PC-3 (cell line): ENCODE results near the gene FHAD1. TPM values are rescaled to one million over a fixed set of nuclear protein-coding genes. Genes with fewer than 3 reads are reported as not detected.

Experiments used
- ATAC-seq: fragments of 200-7000 bp; cut with Tn5 transposase; 2 replicates; pipeline ENCODE4 v1.9.1; 2020; ENCODE audit warnings: mild to moderate bottlenecking, moderate library complexity
- BruUV-seq: library from RNA; stranded (reverse); fragments of 400-500 nt; replicated peaks from 2 replicates; lab custom pipeline; 2021; lab: Mats Ljungman, UMichigan
- CTCF ChIA-PET: fragments of 300-600 bp; sonication (Branson Sonifier 250); formaldehyde crosslinking; loops from one replicate; lab custom pipeline; 2022; ENCODE audit warnings: antibody characterized with exemption; lab: Charles Lee
- POLR2A ChIA-PET: fragments of 300-600 bp; sonication (Branson Sonifier 250); formaldehyde crosslinking; loops from one replicate; lab custom pipeline; 2022; ENCODE audit warnings: antibody characterized with exemption; ENCODE audit not compliant: unreplicated experiment; lab: Charles Lee
- DNase-seq: peaks from one replicate; pipeline ENCODE4 v3.0.0-alpha.2; 2015
- H2AFZ ChIP-seq: fragments of 300-600 bp; sonication (generic); 2 replicates; pipeline ENCODE4 v1.6.0; 2016; ENCODE audit warnings: antibody characterized with exemption, low read length
- H3F3A ChIP-seq: fragments of 300-600 bp; sonication (generic); one replicate; pipeline ENCODE4 v1.6.0; 2017; ENCODE audit warnings: antibody characterized with exemption, low read length, control low read depth, mild to moderate bottlenecking; ENCODE audit not compliant: unreplicated experiment
- H3K27ac ChIP-seq: fragments of 300-600 bp; sonication (generic); 2 replicates; pipeline ENCODE4 v1.5.1; 2016; ENCODE audit warnings: mild to moderate bottlenecking, low read length
- H3K27me3 ChIP-seq: fragments of 300-600 bp; sonication (generic); 2 replicates; pipeline ENCODE4 v1.6.1; 2016; ENCODE audit warnings: low read length, mixed read lengths
- H3K36me3 ChIP-seq: fragments of 300-600 bp; sonication (generic); 2 replicates; pipeline ENCODE4 v1.6.1; 2016; ENCODE audit warnings: low read depth, mixed run types, low read length, mixed read lengths
- H3K4me1 ChIP-seq: fragments of 300-600 bp; sonication (generic); 2 replicates; pipeline ENCODE4 v1.5.1; 2016; ENCODE audit warnings: low read length; ENCODE audit not compliant: insufficient read depth
- H3K4me2 ChIP-seq: fragments of 300-600 bp; sonication (generic); 2 replicates; pipeline ENCODE4 v1.6.0; 2016; ENCODE audit warnings: low read length
- H3K4me3 ChIP-seq: fragments of 300-600 bp; sonication (generic); 2 replicates; pipeline ENCODE4 v1.5.1; 2016; ENCODE audit warnings: mild to moderate bottlenecking, low read length, mixed read lengths
- H3K79me2 ChIP-seq: fragments of 300-600 bp; sonication (generic); 2 replicates; pipeline ENCODE4 v1.6.1; 2017; ENCODE audit warnings: low read length, mixed read lengths
- H3K9ac ChIP-seq: fragments of 300-600 bp; sonication (generic); 2 replicates; pipeline ENCODE4 v1.6.0; 2016; ENCODE audit warnings: mild to moderate bottlenecking, low read length
- H3K9me2 ChIP-seq: fragments of 300-600 bp; sonication (generic); replicated peaks from 2 replicates; pipeline ENCODE4 v1.6.1; 2016; ENCODE audit warnings: mixed run types, low read length, mixed read lengths
- H3K9me3 ChIP-seq: fragments of 300-600 bp; sonication (generic); 2 replicates; pipeline ENCODE4 v1.6.1; 2016; ENCODE audit warnings: low read length, mixed read lengths
- H4K20me1 ChIP-seq: fragments of 300-600 bp; sonication (generic); 2 replicates; pipeline ENCODE4 v1.6.1; 2016; ENCODE audit warnings: low read length, mixed read lengths
- CTCF ChIP-seq: fragments of 300-600 bp; sonication (generic); conservative IDR thresholded peaks from 2 replicates; pipeline ENCODE4 v1.5.1; 2017; ENCODE audit warnings: antibody characterized with exemption, low read depth, mild to moderate bottlenecking, low read length
- EZH2 ChIP-seq: fragments of 300-600 bp; sonication (generic); IDR thresholded peaks from one replicate; pipeline ENCODE4 v1.6.1; 2017; ENCODE audit warnings: antibody characterized with exemption, mild to moderate bottlenecking, low read length; ENCODE audit not compliant: unreplicated experiment
- EZH2phosphoT487 ChIP-seq: fragments of 300-600 bp; sonication (generic); IDR thresholded peaks from 2 replicates; pipeline ENCODE4 v1.6.1; 2018; ENCODE audit warnings: mild to moderate bottlenecking, antibody characterized with exemption, low read length, borderline replicate concordance
- intact Hi-C: fragments of 100-400 bp; cut with micrococcal nuclease; formaldehyde crosslinking; loops from 2 replicates; pipeline ENCODE4 v1.9.0; 2023
- total RNA-seq: library from RNA; depleted of rRNA; stranded (reverse); fragments of >200 nt; gene quantifications from 2 replicates; pipeline ENCODE4 v1.2.3, GENCODE V29; 2014

Gene FHAD1
- total RNA-seq, 1 experiment from 2014 or later, result 0.95 TPM

- Histone ChIP-seq H3K9me3 (no peaks in the 10 kb centered on the region), H3K9me2 (no peaks in the 10 kb centered on the region), H3K9ac (peak overlapping the region; percentile 95), H3K4me2 (peak overlapping the region; percentile 99), H3K4me3 (peak overlapping the region; percentile 100), H3K27ac (peak overlapping the region; percentile 50), H3K36me3 (peaks cover 19% of the 10 kb centered on the region), H4K20me1 (peaks cover 27% of the 10 kb centered on the region), H2AFZ (no peak overlapping the region), H3F3A (peaks cover 5% of the 10 kb centered on the region), H3K27me3 (no peaks in the 10 kb centered on the region), H3K4me1 (peaks cover 60% of the 10 kb centered on the region), H3K79me2 (peaks cover 67% of the 10 kb centered on the region)
- no peak for DNase-seq
- no peak for ATAC-seq
- POLR2A ChIA-PET, result no interaction called here
- BruUV-seq, result no TSS peak
- CTCF ChIA-PET, result interaction anchor here (0.6 kb wide), 1 partner anchor 283 kb away, joined by 6 read pairs; no protein-coding TSS in a partner anchor
- intact Hi-C loops, result no loop called here
- no peak for TF ChIP-seq CTCF
- no peak for TF ChIP-seq EZH2
- no peak for TF ChIP-seq EZH2phosphoT487
Observed at GRCh38 chr1:15411593-15412137, 164.6 kb downstream of the FHAD1 start.

- Histone ChIP-seq H3K4me1 (peaks cover 60% of the 10 kb centered on the region), H3K36me3 (peaks cover 19% of the 10 kb centered on the region), H4K20me1 (peaks cover 27% of the 10 kb centered on the region), H3K9ac (peak overlapping the region; percentile 95), H3K4me3 (peak overlapping the region; percentile 100), H3K27me3 (no peaks in the 10 kb centered on the region), H3K4me2 (peak overlapping the region; percentile 99), H2AFZ (no peak overlapping the region), H3K9me3 (no peaks in the 10 kb centered on the region), H3K27ac (peak overlapping the region; percentile 50), H3K9me2 (no peaks in the 10 kb centered on the region), H3F3A (peaks cover 8% of the 10 kb centered on the region), H3K79me2 (peaks cover 67% of the 10 kb centered on the region)
- ChIA-PET POLR2A (interaction anchor here (0.7 kb wide), 1 partner anchor 75 kb away, joined by 10 read pairs; no protein-coding TSS in a partner anchor), CTCF (interaction anchor here (0.6 to 1.2 kb wide), 2 partner anchors 74 to 89 kb away, joined by 3 to 5 read pairs; no protein-coding TSS in a partner anchor)
- TF ChIP-seq EZH2phosphoT487 (no peak), EZH2 (no peak), CTCF (no peak)
- intact Hi-C loops, result no loop called here
- no TSS peak for BruUV-seq
- DNase-seq (peak; percentile 58), ATAC-seq (no peak)
Observed at GRCh38 chr1:15412175-15412800, 165.3 kb downstream of the FHAD1 start.

- BruUV-seq, result no TSS peak
- Histone ChIP-seq H3K9me3 (no peaks in the 10 kb centered on the region), H3K9me2 (no peaks in the 10 kb centered on the region), H3K4me1 (peaks cover 60% of the 10 kb centered on the region), H3K79me2 (peaks cover 70% of the 10 kb centered on the region), H3K27ac (no peak overlapping the region), H2AFZ (no peak overlapping the region), H3K27me3 (no peaks in the 10 kb centered on the region), H3F3A (peaks cover 8% of the 10 kb centered on the region), H4K20me1 (peaks cover 27% of the 10 kb centered on the region), H3K36me3 (peaks cover 19% of the 10 kb centered on the region), H3K4me3 (peak overlapping the region; percentile 100), H3K4me2 (peak overlapping the region; percentile 99), H3K9ac (0 out of 2 replicates have a peak overlapping the region, but pooled peaks have one; percentile 15)
- ChIA-PET POLR2A (interaction anchor here (0.7 kb wide), 1 partner anchor 76 kb away, joined by 10 read pairs; no protein-coding TSS in a partner anchor), CTCF (interaction anchor here (0.6 to 1.2 kb wide), 2 partner anchors 75 to 89 kb away, joined by 3 to 5 read pairs; no protein-coding TSS in a partner anchor)
- intact Hi-C loops, result no loop called here
- ATAC-seq (no peak), DNase-seq (no peak)
- no peak for TF ChIP-seq EZH2
- TF ChIP-seq CTCF, result no peak
- no peak for TF ChIP-seq EZH2phosphoT487
Observed at GRCh38 chr1:15412843-15413242, 165.8 kb downstream of the FHAD1 start.
